SK-N-SH (cell line): ENCODE data around the gene IRF2BPL. TPM values are rescaled to one million over a fixed set of nuclear protein-coding genes. Genes with fewer than 3 reads are reported as not detected.

Experiments used
- CTCF ChIA-PET: fragments of 300-600, 350-600 bp; formaldehyde crosslinking; extraction: SDS; loops from one replicate; lab custom pipeline; 2021; lab: Yijun Ruan, JAX
- POLR2A ChIA-PET: fragments of 350-600 bp; sonication (Branson Sonifier 250); formaldehyde crosslinking; extraction: SDS; loops from one replicate; lab custom pipeline; 2020; ENCODE audit warnings: antibody characterized with exemption, inconsistent platforms; lab: Yijun Ruan, JAX
- DNase-seq: peaks from one replicate; pipeline ENCODE4 v3.0.0; 2012
- H2AFZ ChIP-seq: fragments of 200-600 bp; sonication (generic); 2 replicates; pipeline ENCODE4 v1.8.1; 2016; ENCODE audit warnings: antibody characterized with exemption, mild to moderate bottlenecking, low read depth
- H3F3A ChIP-seq: fragments of 200-600 bp; sonication (generic); replicated peaks from 2 replicates; pipeline ENCODE3; 2016; ENCODE audit warnings: antibody characterized with exemption, mild to moderate bottlenecking; ENCODE audit not compliant: insufficient read depth
- H3K27ac ChIP-seq, 2 experiments: fragments of 200-500 bp in 1 of 2; fragments of 200-600 bp in 1 of 2; sonication (Bioruptor generic) in 1 of 2; sonication (generic), shearing (Covaris generic) in 1 of 2; 2 replicates each; pipeline versions ENCODE4 v1.5.1 to v1.6.1; 2014 to 2016; ENCODE audit warnings: low read depth in 2 of 2, inconsistent platforms in 1 of 2, low read length in 1 of 2, mild to moderate bottlenecking in 1 of 2, mixed read lengths in 1 of 2
- H3K27me3 ChIP-seq: fragments of 200-600 bp; sonication (generic), shearing (Covaris generic); 2 replicates; pipeline ENCODE4 v1.6.1; 2016; ENCODE audit warnings: mixed run types; ENCODE audit not compliant: insufficient read depth
- H3K36me3 ChIP-seq, 2 experiments: fragments of 200-500 bp in 1 of 2; fragments of 200-600 bp in 1 of 2; sonication (Bioruptor generic) in 1 of 2; sonication (generic) in 1 of 2; replicated peaks in 1 of 2; 2 replicates each; pipeline versions ENCODE3 to v1.5.1; 2014 to 2016; ENCODE audit warnings: low read length in 1 of 2, mild to moderate bottlenecking in 1 of 2; ENCODE audit not compliant: insufficient read depth in 2 of 2, control insufficient read depth in 1 of 2
- H3K4me1 ChIP-seq, 2 experiments: fragments of 200-500 bp in 1 of 2; fragments of 200-600 bp in 1 of 2; sonication (Bioruptor generic) in 1 of 2; sonication (generic), shearing (Covaris generic) in 1 of 2; 2 replicates each; pipeline versions ENCODE4 v1.5.1 to v1.6.1; 2014 to 2016; ENCODE audit warnings: low read depth in 1 of 2, low read length in 1 of 2, mixed run types in 1 of 2; ENCODE audit not compliant: insufficient read depth in 2 of 2, control insufficient read depth in 1 of 2
- H3K4me2 ChIP-seq: fragments of 200-600 bp; sonication (generic), shearing (Covaris generic); 2 replicates; pipeline ENCODE4 v1.6.1; 2017; ENCODE audit warnings: mixed run types
- H3K4me3 ChIP-seq, 2 experiments: fragments of 200-500 bp in 1 of 2; fragments of 200-600 bp in 1 of 2; sonication (Bioruptor generic) in 1 of 2; sonication (generic), shearing (Covaris generic) in 1 of 2; 2 replicates each; pipeline versions ENCODE4 v1.5.1 to v1.8.1; 2014 to 2016; ENCODE audit warnings: low read depth in 2 of 2, inconsistent platforms in 1 of 2, low read length in 1 of 2, mild to moderate bottlenecking in 1 of 2, mixed read lengths in 1 of 2, moderate library complexity in 1 of 2
- H3K79me2 ChIP-seq: fragments of 200-600 bp; sonication (generic); 2 replicates; pipeline ENCODE4 v1.8.1; 2017; ENCODE audit warnings: mild to moderate bottlenecking; ENCODE audit not compliant: insufficient read depth
- H3K9ac ChIP-seq: fragments of 200-600 bp; sonication (generic); 2 replicates; pipeline ENCODE4 v1.6.1; 2017; ENCODE audit warnings: mixed run types
- H3K9me2 ChIP-seq: fragments of 200-600 bp; sonication (generic); 2 replicates; pipeline ENCODE4 v1.6.1; 2017; ENCODE audit warnings: mixed run types
- H3K9me3 ChIP-seq: fragments of 200-600 bp; sonication (generic); 2 replicates; pipeline ENCODE4 v1.6.1; 2017; ENCODE audit warnings: mixed run types, mild to moderate bottlenecking, moderate library complexity
- H4K20me1 ChIP-seq: fragments of 200-600 bp; sonication (generic); 2 replicates; pipeline ENCODE4 v1.6.1; 2017; ENCODE audit warnings: mild to moderate bottlenecking, mixed run types; ENCODE audit not compliant: insufficient read depth
- ELF1 ChIP-seq: IDR thresholded peaks from 2 replicates; pipeline ENCODE4 v1.4.0; 2012
- EP300 ChIP-seq, 2 experiments: IDR thresholded peaks; 2 replicates each; pipeline versions ENCODE4 v1.4.0 to v1.6.1; 2012; ENCODE audit warnings: borderline replicate concordance in 1 of 2, low read depth in 1 of 2, low read length in 1 of 2
- FOSL2 ChIP-seq: IDR thresholded peaks from 2 replicates; pipeline ENCODE4 v1.4.0; 2012; ENCODE audit warnings: low read depth, mild to moderate bottlenecking, moderate library complexity, borderline replicate concordance
- FOXJ3 ChIP-seq: sonication (generic); formaldehyde crosslinking; IDR thresholded peaks from 2 replicates; pipeline ENCODE4 v1.5.1; 2020; ENCODE audit warnings: mild to moderate bottlenecking, missing genetic modification reagents
- FOXM1 ChIP-seq: IDR thresholded peaks from 2 replicates; pipeline ENCODE4 v1.4.0; 2012; ENCODE audit warnings: low read depth, mild to moderate bottlenecking
- GABPA ChIP-seq: IDR thresholded peaks from 2 replicates; pipeline ENCODE4 v1.4.0; 2012; ENCODE audit warnings: low read depth, mild to moderate bottlenecking
- GATA2 ChIP-seq: sonication (generic); formaldehyde crosslinking; IDR thresholded peaks from 2 replicates; pipeline ENCODE4 v1.5.0; 2020; ENCODE audit warnings: mild to moderate bottlenecking, missing genetic modification reagents
- JUND ChIP-seq: IDR thresholded peaks from 2 replicates; pipeline ENCODE4 v1.4.0; 2012
- MXI1 ChIP-seq: IDR thresholded peaks from 2 replicates; pipeline ENCODE4 v1.6.1; 2012; ENCODE audit warnings: mild to moderate bottlenecking, low read depth, low read length, improper control_type of control experiment
- NFIC ChIP-seq: IDR thresholded peaks from 2 replicates; pipeline ENCODE4 v1.4.0; 2012; ENCODE audit warnings: borderline replicate concordance
- PBX3 ChIP-seq: IDR thresholded peaks from 2 replicates; pipeline ENCODE4; 2012
- POLR2AphosphoS5 ChIP-seq: IDR thresholded peaks from 2 replicates; pipeline ENCODE4 v1.6.1; 2012; ENCODE audit warnings: low read depth, low read length
- RAD21 ChIP-seq: IDR thresholded peaks from 2 replicates; pipeline ENCODE4 v1.6.1; 2012; ENCODE audit warnings: mild to moderate bottlenecking, low read length
- RCOR1 ChIP-seq: fragments of 150-350 bp; IDR thresholded peaks from 2 replicates; pipeline ENCODE4 v1.6.1; 2017; ENCODE audit warnings: antibody characterized with exemption, low read length
- RXRA ChIP-seq: IDR thresholded peaks from 2 replicates; pipeline ENCODE4 v1.4.0; 2012; ENCODE audit warnings: low read depth, mild to moderate bottlenecking, borderline replicate concordance
- SMC3 ChIP-seq: IDR thresholded peaks from 2 replicates; pipeline ENCODE4 v1.6.1; 2012; ENCODE audit warnings: low read depth, low read length, improper control_type of control experiment
- TAF1 ChIP-seq: IDR thresholded peaks from 2 replicates; pipeline ENCODE4 v1.6.1; 2012; ENCODE audit warnings: low read depth, mild to moderate bottlenecking, low read length, moderate library complexity, borderline replicate concordance
- USF1 ChIP-seq: IDR thresholded peaks from 2 replicates; pipeline ENCODE4 v1.4.0; 2012; ENCODE audit warnings: low read depth, borderline replicate concordance
- USF2 ChIP-seq: fragments of 150-350 bp; IDR thresholded peaks from 2 replicates; pipeline ENCODE4 v1.6.1; 2017; ENCODE audit warnings: antibody characterized with exemption, low read length, low read depth, borderline replicate concordance
- YY1 ChIP-seq: IDR thresholded peaks from 2 replicates; pipeline ENCODE4 v1.4.0; 2012; ENCODE audit warnings: low read depth, mild to moderate bottlenecking
- WGBS: methylation state at CpG from one replicate; pipeline ENCODE4 v1.1.6; 2017; ENCODE audit warnings: low lambda C conversion rate; 5-methylcytosine and 5-hydroxymethylcytosine counted together
- polyA plus RNA-seq, 3 experiments: library from polyadenylated mRNA; depleted of rRNA; stranded (reverse); fragments of >200 nt; gene quantifications; 2 replicates each; pipeline ENCODE4 v1.2.3, GENCODE V29; 2012

The IRF2BPL gene
- polyA plus RNA-seq, 1 of the 3 experiments (the other 2 are of a cell fraction), result 17.1 TPM

- no peak for TF ChIP-seq USF2
- no peak for TF ChIP-seq FOXM1
- no peak for TF ChIP-seq USF1
- TF ChIP-seq RXRA, result no peak
Measured at GRCh38 chr14:77002335-77002734, 26.2 kb downstream of the IRF2BPL start (continued).

- DNase-seq, result peak; percentile 48
- Histone ChIP-seq H3K4me2 (no peak overlapping the region), H3K4me1 (peaks cover 0 to 22% of the 10 kb centered on the region in 2 experiments; a peak in 1 of 4 replicates), H4K20me1 (no peaks in the 10 kb centered on the region), H3K9me2 (no peaks in the 10 kb centered on the region), H3F3A (no peaks in the 10 kb centered on the region), H3K27ac (peak overlapping the region in 1 of 2 experiments; percentile 56; a peak in 2 of 4 replicates), H2AFZ (no peak overlapping the region), H3K9ac (no peak overlapping the region), H3K79me2 (no peaks in the 10 kb centered on the region), H3K36me3 (no peaks in the 10 kb centered on the region), H3K27me3 (no peaks in the 10 kb centered on the region), H3K9me3 (no peaks in the 10 kb centered on the region), H3K4me3 (no peak overlapping the region)
- TF ChIP-seq PBX3 (peak; percentile 52), EP300 (IDR thresholded peaks at IDR 0.05; ENCODE audit: borderline replicate concordance in 1 of 2, low read depth in 1 of 2, low read length in 1 of 2) (no peak), NFIC (no peak)
- POLR2A ChIA-PET, result no interaction called here
- CTCF ChIA-PET, result interaction anchor here (0.8 to 2.3 kb wide), 5 partner anchors 12 to 87 kb away, joined by 3 to 8 read pairs (median 6); no protein-coding TSS in a partner anchor
- 86% methylated on average over 33 of the region's 33 CpGs for WGBS
Measured at GRCh38 chr14:77000340-77001270, 27.9 kb downstream of the IRF2BPL start.

GRCh38 chr14:76998910-76999309 is 29.6 kb downstream of the IRF2BPL start:
- Histone ChIP-seq H3K4me2 (no peak overlapping the region), H3F3A (no peaks in the 10 kb centered on the region), H2AFZ (no peak overlapping the region), H4K20me1 (no peaks in the 10 kb centered on the region), H3K27ac (no peak overlapping the region), H3K9me2 (no peaks in the 10 kb centered on the region), H3K4me1 (peaks cover 0 to 29% of the 10 kb centered on the region in 2 experiments; a peak in 1 of 4 replicates), H3K36me3 (no peaks in the 10 kb centered on the region), H3K9me3 (no peaks in the 10 kb centered on the region), H3K9ac (no peak overlapping the region), H3K79me2 (no peaks in the 10 kb centered on the region), H3K27me3 (no peaks in the 10 kb centered on the region), H3K4me3 (no peak overlapping the region)
- 87% methylated on average over 3 of the region's 3 CpGs for WGBS
- no peak for DNase-seq
- ChIA-PET CTCF (interaction anchor here (1.0 to 2.6 kb wide), 5 partner anchors 13 to 81 kb away, joined by 3 to 9 read pairs (median 4); no protein-coding TSS in a partner anchor), POLR2A (no interaction called here)
- TF ChIP-seq GATA2 (CRISPR knock-in tag), result no peak
- no peak for TF ChIP-seq FOSL2
- TF ChIP-seq FOXJ3 (CRISPR knock-in tag), result no peak
- no peak for TF ChIP-seq JUND
- no peak for TF ChIP-seq PBX3
- TF ChIP-seq RCOR1, result no peak
- no peak for TF ChIP-seq GABPA
- TF ChIP-seq POLR2AphosphoS5, result no peak
- TF ChIP-seq ELF1, result no peak
- TF ChIP-seq YY1, result no peak
- no peak for TF ChIP-seq NFIC
- no peak for TF ChIP-seq MXI1
- no peak for TF ChIP-seq SMC3
- no peak for TF ChIP-seq RAD21
- no peak for TF ChIP-seq USF1
- TF ChIP-seq FOXM1, result no peak
- no peak for TF ChIP-seq TAF1
